Measurements from ENCODE around the gene COL23A1.

DNA sequence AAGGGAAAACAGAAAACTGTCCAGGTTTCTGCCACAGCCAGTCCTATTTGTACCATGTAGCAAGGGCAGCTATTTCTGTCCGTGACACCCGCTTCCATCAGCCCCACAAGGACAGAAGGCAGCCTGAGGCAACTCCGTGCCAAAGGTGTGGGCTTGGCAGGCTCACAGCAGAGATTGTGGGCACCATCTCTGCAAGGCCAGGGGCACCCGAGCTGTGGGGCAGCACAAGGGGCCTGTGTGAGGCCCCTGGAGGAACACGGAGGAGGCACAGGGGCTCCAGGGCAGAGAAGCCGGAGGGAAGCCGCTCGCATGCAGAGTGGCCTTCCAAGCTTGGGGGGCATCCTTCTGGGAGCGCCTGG is 43.5 kb downstream of the COL23A1 start:
- TF ChIP-seq CTCF (conservative IDR thresholded peaks at IDR 0.05; ENCODE audit: low read depth, low read length) (no peak), EZH2 (IDR thresholded peaks at IDR 0.05; ENCODE audit: borderline replicate concordance, low read depth, low read length, poor library complexity, severe bottlenecking) (no peak)
